LHCN-M2 (cell line): ENCODE data around the gene C4B. TPM values are rescaled to one million over a fixed set of nuclear protein-coding genes. Genes with fewer than 3 reads are reported as not detected.
"Not testable (repeated sequence)": the region's sequence is repeated elsewhere in the genome, so short reads cannot be mapped to it uniquely, and the experiment has no call there.

ENCODE experiments used
- DNase-seq: peaks from one replicate; pipeline ENCODE4 v3.0.0-alpha.2; 2012; ENCODE audit warnings: low read depth
- polyA plus RNA-seq: library from polyadenylated mRNA; unstranded; fragments of >200 nt; gene quantifications from one replicate; pipeline ENCODE4 v1.2.1, GENCODE V29; 2012; ENCODE audit warnings: missing spikeins
- total RNA-seq: library from RNA; depleted of rRNA; stranded (reverse); fragments of >200 nt; gene quantifications from 2 replicates; pipeline ENCODE4 v1.2.3, GENCODE V29; 2014; rRNA removed

Gene C4B
- 1.8 and 3.5 TPM in 2 replicates for total RNA-seq
- polyA plus RNA-seq: 1.4 TPM

- DNase-seq: not testable (repeated sequence)
Observed at GRCh38 chr6:32014547-32014946, at the start of gene C4B. TSS of gene C4B (plus strand) at chr6:32014795. CDS start at chr6:32014846, 51 bp downstream.

GRCh38 chr6:31965700-31966099 lies 48.9 kb upstream of the C4B start:
- no peak for DNase-seq

- no peak for DNase-seq
Observed at GRCh38 chr6:31966506-31966905, 48.1 kb upstream of the C4B start.

- DNase-seq: no peak
Observed at GRCh38 chr6:31966997-31967925, 47.3 kb upstream of the C4B start.

GRCh38 chr6:31967926-31968320 lies 46.7 kb upstream of the C4B start:
- DNase-seq: no peak

GRCh38 chr6:31968326-31968725 lies 46.3 kb upstream of the C4B start:
- no peak for DNase-seq

GRCh38 chr6:31968791-31969711 lies 45.5 kb upstream of the C4B start:
- no peak for DNase-seq

- no peak for DNase-seq
Observed at GRCh38 chr6:31969712-31970603, 44.6 kb upstream of the C4B start.

- no peak for DNase-seq
Observed at GRCh38 chr6:31970604-31971271, 43.9 kb upstream of the C4B start.

- DNase-seq: no peak
Observed at GRCh38 chr6:31971279-31971992, 43.2 kb upstream of the C4B start.

- DNase-seq: peak; percentile 98
Observed at GRCh38 chr6:31971993-31972708, 42.4 kb upstream of the C4B start, which contains the start of gene DXO. TSS of gene DXO (minus strand) at chr6:31972138. CDS start at chr6:31971675, 463 bp downstream.

- peak; percentile 36 for DNase-seq
Observed at GRCh38 chr6:31972709-31973350, 41.8 kb upstream of the C4B start.

- DNase-seq: not testable (repeated sequence)
Observed at GRCh38 chr6:31976065-31976464, 38.5 kb upstream of the C4B start.

- no peak for DNase-seq
Observed at GRCh38 chr6:31977816-31978431, 36.7 kb upstream of the C4B start.

- no peak for DNase-seq
Observed at GRCh38 chr6:31978831-31979230, 35.8 kb upstream of the C4B start.

GRCh38 chr6:31979238-31979898 lies 35.2 kb upstream of the C4B start:
- DNase-seq: no peak

GRCh38 chr6:31980195-31980876 lies 34.3 kb upstream of the C4B start:
- DNase-seq: not testable (repeated sequence)
